Heart left ventricle (tissue), 13 donors: ENCODE measurements around the gene CNDP2.

Experiments used
- POLR2A ChIP-seq, 2 donors: fragments of 450-650 bp; IDR thresholded peaks; one replicate each; pipeline ENCODE4 v1.6.1; 2017; ENCODE audit warnings: antibody characterized with exemption in 2 of 2, mild to moderate bottlenecking in 2 of 2, moderate library complexity in 2 of 2
- TF ChIP-seq, protein P1 (sequence below), 12 donors: fragments of 200-600 bp; sonication (generic) in 4 of 12; IDR thresholded peaks; one replicate each; pipeline versions ENCODE4 v1.5.0 to v1.8.0; 2018 to 2022; ENCODE audit warnings: antibody characterized with exemption in 12 of 12, mild to moderate bottlenecking in 5 of 12
- donor health status: ischemic (EF 13 %, LVEDD 7.1; RV severe dilation, severe dysfunction).
- donor health status: DM: no; HTN: yes; CAD: no.
- donor health status: DM: no; HTN: no; CAD: no.
- donor health status: ischemic (EF 25% LVEDD 6.9; RV normal size, moderate dysfunction).
- donor health status: ischemic (EF 25% LVEDD 5.7; RV mildly dilated, moderate dysfunction).
- donor health status: ischemic (EF 35%, LVEDD 5.7; RV mildly dilated, moderate dysfunction).
- donor health status: nonischemic (EF 11% LVEDD 7.7; RV severe dilation, severe dysfunction).
- donor health status: DM: yes; HTN: yes; CAD: no.
- donor health status: PGD.
- donor health status: ischemic (EF 29% LVEDD 5.4; RV normal size, mild dysfunction).
- donor health status: nonischemic (EF 23%, LVEDD 6.1; RV moderate dilation, normal function).

DNA sequence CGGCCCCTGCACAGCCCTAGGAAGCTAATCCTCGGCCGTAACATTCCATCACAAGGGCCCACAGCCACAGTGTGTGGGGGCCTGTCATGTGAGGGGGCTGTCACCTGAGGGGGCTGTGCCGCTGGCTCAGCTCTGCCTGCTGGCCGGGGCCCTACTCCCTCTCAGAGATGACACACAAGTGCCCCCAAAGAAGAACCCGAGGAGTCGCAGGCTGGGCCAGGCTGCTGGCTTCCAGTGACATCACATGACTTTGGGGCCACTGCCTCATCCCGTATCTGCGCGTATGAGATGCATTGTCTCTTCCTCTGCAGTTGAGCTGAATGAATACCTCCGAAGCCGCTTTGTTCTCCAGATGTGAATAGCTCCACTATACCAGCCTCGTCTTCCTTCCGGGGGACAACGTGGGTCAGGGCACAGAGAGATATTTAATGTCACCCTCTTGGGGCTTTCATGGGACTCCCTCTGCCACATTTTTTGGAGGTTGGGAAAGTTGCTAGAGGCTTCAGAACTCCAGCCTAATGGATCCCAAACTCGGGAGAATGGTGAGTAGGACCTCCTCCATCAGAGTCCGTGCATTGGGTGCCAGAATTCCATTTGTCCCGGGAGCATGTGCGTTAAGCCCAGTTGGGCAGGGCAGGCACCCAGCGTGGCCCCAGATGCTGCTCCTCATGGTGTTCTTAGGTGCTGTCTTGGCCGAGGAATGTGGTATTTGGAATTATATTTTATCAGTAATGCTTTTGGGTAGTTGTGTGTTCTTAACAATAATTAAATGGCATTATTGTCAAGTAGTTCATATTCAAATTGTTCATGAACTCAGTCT, 38.2 kb downstream of the CNDP2 start, which contains the start of gene CNDP1:
- no peak for TF ChIP-seq POLR2A (IDR thresholded peaks at IDR 0.05)
- TF ChIP-seq, protein P1, sequence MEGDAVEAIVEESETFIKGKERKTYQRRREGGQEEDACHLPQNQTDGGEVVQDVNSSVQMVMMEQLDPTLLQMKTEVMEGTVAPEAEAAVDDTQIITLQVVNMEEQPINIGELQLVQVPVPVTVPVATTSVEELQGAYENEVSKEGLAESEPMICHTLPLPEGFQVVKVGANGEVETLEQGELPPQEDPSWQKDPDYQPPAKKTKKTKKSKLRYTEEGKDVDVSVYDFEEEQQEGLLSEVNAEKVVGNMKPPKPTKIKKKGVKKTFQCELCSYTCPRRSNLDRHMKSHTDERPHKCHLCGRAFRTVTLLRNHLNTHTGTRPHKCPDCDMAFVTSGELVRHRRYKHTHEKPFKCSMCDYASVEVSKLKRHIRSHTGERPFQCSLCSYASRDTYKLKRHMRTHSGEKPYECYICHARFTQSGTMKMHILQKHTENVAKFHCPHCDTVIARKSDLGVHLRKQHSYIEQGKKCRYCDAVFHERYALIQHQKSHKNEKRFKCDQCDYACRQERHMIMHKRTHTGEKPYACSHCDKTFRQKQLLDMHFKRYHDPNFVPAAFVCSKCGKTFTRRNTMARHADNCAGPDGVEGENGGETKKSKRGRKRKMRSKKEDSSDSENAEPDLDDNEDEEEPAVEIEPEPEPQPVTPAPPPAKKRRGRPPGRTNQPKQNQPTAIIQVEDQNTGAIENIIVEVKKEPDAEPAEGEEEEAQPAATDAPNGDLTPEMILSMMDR (IDR thresholded peaks at IDR 0.05): no peak
